HG03139 (cell line): ENCODE measurements around the gene SPACDR.
A peak's percentile ranks its signal among the peaks of the same experiment; 100 is the strongest.

Experiments
- ATAC-seq: cut with Tn5 transposase; IDR thresholded peaks from one replicate; pipeline ENCODE4 v1.9.1; 2021; ENCODE audit not compliant: unreplicated experiment

The SPACDR gene

GRCh38 chr7:100485471-100485876 lies 21.4 kb upstream of the SPACDR start:
- ATAC-seq, result no peak

- ATAC-seq, result no peak
Observed at GRCh38 chr7:100484673-100485045, 20.6 kb upstream of the SPACDR start.

DNA sequence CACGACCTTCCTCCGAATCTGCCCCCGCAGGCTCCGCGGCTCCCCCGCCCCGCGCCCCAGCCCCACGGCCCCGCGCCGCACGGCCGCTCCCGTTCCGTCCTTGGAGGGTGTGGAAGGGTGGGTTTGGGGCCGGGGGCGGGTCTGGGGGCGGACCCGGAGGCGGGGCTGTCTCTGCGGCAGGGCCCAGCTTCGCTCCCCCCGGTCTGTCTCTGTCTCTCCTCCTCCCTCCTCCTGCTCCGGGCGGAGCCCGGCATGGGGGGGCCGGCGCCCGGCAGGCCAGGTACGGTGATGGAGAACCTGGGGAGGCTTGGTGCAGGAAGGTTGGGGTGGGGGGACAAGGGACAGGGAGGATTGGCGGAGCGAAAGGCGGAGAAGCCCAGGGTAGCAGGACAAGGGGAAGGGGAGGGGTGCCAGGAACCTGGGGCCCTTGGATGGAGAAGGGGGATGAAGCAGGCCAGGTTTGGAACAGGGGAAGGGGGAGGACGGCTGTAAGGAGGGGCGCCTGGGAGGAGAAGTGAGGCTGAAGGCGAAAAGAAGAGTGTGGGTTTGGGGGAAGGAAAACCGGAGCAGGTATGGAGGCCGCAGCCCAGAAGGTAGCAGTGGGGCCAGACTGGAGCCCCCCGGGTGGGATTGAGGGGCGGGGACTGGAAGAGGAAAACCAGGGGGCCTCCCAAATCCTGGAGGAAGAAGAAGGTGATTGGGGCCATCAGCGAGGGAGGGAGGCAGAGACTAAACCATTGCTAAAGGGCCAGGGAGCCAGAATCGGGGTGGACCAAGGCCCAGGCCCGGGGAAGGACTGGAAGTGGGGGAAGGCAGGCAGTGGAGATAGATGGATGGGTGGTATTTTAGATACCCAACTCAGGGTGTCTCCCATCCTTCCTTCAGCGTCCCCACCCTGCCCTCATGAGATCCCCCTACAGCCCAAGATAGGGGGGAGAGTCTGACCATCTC lies 19.9 kb upstream of the SPACDR start, which contains the start of gene NYAP1:
Gene NYAP1, plus strand, starts transcription at position 206 of the 951 bp plus-strand sequence. CDS start 1,385 bp downstream, outside the sequence.
- ATAC-seq, result peak; percentile 8

- ATAC-seq, result peak; percentile 34
Observed at GRCh38 chr7:100483090-100483721, 19.1 kb upstream of the SPACDR start.

DNA sequence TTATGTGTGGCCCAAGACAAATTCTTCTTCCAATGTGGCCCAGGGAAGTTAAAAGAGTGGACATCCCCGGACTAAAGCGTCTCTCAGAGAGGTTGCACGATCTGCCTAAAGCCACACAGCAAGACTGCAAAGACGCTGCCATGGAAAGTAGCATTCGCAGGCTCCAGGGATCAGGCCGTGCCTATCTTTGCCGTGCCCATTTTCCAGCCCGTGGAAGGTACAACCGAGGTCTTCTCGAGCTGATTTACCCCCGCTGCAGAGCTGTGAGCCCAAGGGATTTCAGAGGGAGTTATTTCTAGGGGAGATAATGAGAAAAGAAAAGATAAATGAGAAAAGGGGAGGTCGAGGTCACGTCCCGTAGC lies 18.6 kb upstream of the SPACDR start:
- no peak for ATAC-seq

- ATAC-seq, result no peak
Observed at GRCh38 chr7:100481466-100481865, 17.4 kb upstream of the SPACDR start.

GRCh38 chr7:100478958-100479660 lies 15.0 kb upstream of the SPACDR start, which contains the start of gene TSC22D4:
TSS of gene TSC22D4 (minus strand) at chr7:100479214. CDS start at chr7:100478038, 1,176 bp downstream.
- ATAC-seq, result peak; percentile 56

DNA sequence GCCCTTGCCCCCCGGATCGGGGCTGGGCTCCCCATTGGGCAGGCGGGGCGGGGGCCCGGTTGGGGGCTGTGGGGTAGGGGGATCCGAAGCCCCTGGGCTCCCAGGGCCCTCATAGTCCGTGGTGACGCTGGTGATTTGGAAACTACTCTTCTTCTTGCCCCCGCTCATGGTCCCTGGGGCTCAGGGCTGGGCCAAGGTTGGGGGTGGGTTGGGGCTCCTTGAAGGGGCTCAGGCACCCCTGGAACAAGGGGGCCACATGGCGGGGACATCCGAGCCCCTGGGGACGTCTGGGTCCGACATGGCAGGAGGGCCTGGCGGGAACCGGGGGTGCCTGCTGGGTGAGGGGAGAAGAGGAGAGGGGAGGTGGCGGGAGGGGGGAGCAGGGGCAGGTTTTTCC lies 13.8 kb upstream of the SPACDR start:
- no peak for ATAC-seq

DNA sequence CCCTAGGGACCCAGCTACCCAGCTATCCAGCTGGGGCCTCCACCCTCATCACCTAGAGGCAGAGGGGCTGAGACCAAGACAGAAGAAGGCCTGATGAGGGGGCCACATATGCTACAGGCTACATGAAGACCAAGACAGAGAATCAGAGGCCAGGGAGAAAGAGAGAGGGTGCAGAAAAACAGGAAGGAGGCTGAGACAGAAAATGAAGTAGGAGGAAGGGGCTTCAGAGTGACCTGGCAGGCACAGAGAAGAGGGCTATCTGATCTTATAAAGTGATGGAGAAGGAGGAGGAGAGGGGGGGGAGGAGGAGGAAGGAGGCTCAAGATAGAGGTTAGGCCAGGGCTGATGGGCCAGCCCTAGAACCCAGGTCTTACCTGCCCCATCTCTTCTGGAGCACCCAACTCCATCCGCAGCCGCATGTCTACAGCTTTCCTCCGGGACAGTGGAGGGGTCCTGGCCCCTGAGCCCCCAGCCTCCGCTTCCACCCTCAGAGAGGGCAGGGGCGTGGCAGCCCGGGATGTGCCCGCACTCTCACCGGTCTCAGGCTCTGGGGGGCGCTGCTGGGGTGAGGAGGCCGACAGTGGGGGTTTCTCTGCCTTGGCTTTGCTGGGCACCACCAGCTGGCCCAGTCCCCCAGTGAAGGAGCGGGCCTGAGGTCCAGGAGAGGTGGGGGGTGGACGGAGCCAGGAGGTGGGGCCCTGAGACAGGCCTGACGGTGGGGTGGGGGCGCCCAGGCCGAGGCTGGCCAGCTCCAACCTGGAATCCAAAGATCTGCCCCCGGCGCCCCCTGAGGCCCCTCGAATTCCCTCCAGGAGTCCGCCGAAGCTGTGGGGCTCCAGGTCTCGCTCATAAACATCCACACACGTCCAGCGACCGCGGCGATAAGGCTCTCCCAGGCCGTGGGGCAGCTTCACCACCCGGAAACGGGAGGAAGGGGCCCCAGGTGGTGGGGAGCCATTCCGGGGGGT lies 13.1 kb upstream of the SPACDR start:
- ATAC-seq, result no peak

DNA sequence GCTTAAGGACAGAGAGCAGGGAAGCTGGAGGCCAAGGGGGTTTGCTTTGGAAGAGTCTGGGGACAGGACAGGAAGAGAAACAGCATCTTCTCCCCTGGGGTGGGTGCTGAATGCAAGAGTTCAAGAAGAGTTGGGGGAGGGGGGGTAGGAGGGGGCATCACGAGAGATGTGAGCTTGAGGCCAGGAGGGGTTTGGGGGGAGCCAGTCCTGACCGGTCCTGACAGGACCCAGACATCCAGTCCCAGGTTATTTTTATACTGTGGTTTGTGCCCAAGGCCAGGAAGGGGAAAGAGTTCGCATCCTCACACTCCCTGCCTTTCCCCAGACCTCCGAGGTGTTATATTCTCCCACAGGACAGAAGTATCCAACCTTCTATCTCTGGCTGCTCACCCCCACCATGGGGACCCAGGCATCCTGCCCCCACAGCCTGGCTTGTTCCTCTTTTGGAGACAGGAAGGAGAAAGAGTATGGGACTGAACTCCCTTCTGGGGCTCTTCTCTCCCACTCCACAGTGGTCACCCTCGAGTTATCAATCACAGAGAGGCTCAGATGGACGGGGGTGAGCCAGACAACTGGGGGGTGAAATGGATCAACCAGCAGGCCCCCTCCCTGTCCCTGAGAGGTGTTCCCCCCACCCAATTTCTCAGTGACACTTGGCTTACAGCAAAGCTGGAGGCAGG lies 12.2 kb upstream of the SPACDR start:
- no peak for ATAC-seq

- no peak for ATAC-seq
Observed at GRCh38 chr7:100475549-100475948, 11.5 kb upstream of the SPACDR start.

DNA sequence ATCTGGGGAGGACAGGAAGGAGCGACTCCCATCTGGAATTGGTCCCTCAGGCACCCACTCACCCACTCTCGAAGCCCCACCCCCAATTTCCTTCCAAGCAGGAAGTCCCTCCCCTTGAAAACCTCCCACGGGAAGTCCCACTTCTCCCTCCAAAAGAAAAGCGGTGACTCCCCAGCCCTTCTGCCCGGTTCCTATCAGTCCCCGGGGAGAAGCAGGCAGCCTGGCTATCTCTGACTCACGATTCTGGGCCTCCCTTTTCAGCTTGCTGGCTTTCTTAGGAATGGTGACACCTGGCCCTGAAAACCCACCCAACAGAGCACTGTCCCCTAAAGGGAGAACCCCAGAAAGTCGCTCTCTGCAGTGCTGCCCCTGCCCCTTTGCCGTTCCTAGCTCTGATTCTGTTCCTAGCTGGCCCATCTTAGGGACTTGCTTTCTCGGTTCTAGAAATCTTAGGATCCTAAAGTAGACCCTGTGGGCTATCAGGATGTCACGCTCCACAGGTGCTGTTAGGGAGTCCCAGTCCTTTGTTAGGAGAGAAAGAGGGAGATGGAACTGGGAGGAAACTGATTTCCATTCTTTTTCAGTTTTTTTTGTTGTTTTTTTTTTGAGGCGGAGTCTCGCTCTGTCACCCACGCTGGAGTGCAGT lies 8.9 kb upstream of the SPACDR start:
- ATAC-seq, result no peak

- ATAC-seq, result no peak
Observed at GRCh38 chr7:100472121-100472851, 8.2 kb upstream of the SPACDR start.

DNA sequence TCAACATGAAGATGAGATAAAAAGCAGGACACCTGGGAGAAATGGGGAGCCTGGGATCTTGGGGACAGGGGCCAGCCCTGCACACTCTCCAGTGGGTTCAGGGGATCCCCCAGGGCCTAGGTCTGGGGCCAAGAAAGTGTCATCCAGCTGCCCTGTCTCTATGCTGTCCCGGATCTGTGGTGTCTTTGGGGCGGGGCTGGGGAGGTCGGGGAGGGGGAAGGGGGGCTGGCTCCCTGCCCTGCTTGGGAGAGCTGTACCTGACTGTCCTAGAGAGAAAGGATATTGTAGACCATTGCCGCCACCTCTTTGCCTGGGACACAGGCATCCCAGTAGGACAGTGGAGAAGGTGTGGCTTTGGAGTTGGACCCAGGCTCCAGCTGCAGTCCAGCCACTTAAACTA lies 7.0 kb upstream of the SPACDR start:
- no peak for ATAC-seq

DNA sequence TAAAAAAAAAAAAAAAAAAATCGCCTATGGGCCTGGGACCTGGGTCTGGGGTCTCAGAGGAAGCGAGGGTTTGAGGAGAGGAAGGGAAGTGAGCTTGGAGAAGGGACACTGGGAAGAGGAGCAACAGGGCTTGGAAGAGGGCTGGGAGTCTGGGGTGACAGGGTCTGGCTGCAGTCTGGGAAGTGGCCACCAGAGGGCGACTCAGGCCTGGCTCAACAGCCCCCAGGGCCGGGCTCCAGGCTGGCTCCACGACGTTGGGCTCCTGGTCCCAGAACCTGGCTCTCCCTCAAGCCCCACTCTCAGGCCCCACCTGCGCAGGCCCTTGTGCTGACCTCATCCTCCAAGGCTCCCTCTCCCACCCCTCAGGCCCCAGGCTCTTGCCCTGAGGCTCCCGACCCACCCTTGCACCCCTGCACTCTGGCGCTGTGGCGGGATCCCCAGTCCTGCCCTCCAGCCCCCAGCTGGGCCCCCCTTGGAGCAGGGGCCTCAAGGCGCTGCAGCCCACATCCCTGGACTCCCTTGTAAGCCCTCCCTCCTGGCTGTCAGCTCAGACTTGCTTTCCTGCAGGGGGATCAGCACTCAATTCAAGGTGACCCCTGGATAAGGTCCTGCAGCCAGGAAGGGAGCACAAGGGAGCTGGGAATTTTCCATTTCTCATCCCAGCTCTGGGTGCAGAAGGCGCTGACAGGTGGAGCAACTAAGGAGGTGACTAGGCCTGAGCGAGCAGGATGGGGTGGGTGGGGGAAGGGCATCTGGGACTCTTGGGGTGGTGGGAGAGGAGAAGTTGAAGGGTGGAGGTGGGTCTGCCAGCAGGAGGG lies 5.4 kb upstream of the SPACDR start:
- no peak for ATAC-seq

- no peak for ATAC-seq
Observed at GRCh38 chr7:100467638-100468373, 3.7 kb upstream of the SPACDR start.
